ENCODE data around the gene CD33.

GRCh38 chr19:51272183-51272810, 47.4 kb downstream of the CD33 start:
- TF ChIP-seq EZH2 (IDR thresholded peaks at IDR 0.05) (no peak), POLR2AphosphoS5 (IDR thresholded peaks at IDR 0.05; ENCODE audit: borderline replicate concordance, low read depth, low read length) (no peak)

All from SK-N-MC (cell line).